ENCODE data around the gene SNRPB. TPM values are rescaled to one million over a fixed set of nuclear protein-coding genes. Genes with fewer than 3 reads are reported as not detected.

The SNRPB gene
- total and polyA plus RNA-seq, 2 of the 13 experiments (the other 11 are each of a cell fraction or from before 2014, with no cell fraction given): 473 to 844 TPM

- TF ChIP-seq, protein P1, sequence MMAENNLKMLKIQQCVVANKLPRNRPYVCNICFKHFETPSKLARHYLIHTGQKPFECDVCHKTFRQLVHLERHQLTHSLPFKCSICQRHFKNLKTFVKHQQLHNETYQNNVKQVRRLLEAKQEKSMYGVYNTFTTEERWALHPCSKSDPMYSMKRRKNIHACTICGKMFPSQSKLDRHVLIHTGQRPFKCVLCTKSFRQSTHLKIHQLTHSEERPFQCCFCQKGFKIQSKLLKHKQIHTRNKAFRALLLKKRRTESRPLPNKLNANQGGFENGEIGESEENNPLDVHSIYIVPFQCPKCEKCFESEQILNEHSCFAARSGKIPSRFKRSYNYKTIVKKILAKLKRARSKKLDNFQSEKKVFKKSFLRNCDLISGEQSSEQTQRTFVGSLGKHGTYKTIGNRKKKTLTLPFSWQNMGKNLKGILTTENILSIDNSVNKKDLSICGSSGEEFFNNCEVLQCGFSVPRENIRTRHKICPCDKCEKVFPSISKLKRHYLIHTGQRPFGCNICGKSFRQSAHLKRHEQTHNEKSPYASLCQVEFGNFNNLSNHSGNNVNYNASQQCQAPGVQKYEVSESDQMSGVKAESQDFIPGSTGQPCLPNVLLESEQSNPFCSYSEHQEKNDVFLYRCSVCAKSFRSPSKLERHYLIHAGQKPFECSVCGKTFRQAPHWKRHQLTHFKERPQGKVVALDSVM (CRISPR knock-in tag; IDR thresholded peaks at IDR 0.05): peak; percentile 96
- TF ChIP-seq, protein P2, sequence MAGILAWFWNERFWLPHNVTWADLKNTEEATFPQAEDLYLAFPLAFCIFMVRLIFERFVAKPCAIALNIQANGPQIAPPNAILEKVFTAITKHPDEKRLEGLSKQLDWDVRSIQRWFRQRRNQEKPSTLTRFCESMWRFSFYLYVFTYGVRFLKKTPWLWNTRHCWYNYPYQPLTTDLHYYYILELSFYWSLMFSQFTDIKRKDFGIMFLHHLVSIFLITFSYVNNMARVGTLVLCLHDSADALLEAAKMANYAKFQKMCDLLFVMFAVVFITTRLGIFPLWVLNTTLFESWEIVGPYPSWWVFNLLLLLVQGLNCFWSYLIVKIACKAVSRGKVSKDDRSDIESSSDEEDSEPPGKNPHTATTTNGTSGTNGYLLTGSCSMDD (CRISPR knock-in tag; IDR thresholded peaks at IDR 0.05): peak; percentile 85; the same call in 1 of the 2 replicates
- TF ChIP-seq GABPA (IDR thresholded peaks at IDR 0.05; ENCODE audit: low read depth, low read length): peak; percentile 98
- peak; percentile 100 for TF ChIP-seq GABPA (CRISPR knock-in tag; IDR thresholded peaks at IDR 0.05; ENCODE audit: low read depth)
- TF ChIP-seq SOX6 (IDR thresholded peaks at IDR 0.05): no peak
- TF ChIP-seq SOX6 (CRISPR knock-in tag; IDR thresholded peaks at IDR 0.05): peak; percentile 85
- peak; percentile 95 for TF ChIP-seq ZBTB38 (CRISPR knock-in tag; IDR thresholded peaks at IDR 0.05)
- TF ChIP-seq, protein P3, sequence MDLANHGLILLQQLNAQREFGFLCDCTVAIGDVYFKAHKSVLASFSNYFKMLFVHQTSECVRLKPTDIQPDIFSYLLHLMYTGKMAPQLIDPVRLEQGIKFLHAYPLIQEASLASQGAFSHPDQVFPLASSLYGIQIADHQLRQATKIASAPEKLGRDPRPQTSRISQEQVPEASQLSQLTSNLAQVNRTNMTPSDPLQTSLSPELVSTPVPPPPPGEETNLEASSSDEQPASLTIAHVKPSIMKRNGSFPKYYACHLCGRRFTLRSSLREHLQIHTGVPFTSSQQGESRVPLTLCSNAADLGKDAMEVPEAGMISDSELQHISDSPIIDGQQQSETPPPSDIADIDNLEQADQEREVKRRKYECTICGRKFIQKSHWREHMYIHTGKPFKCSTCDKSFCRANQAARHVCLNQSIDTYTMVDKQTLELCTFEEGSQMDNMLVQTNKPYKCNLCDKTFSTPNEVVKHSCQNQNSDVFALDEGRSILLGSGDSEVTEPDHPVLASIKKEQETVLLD (CRISPR knock-in tag; IDR thresholded peaks at IDR 0.05; ENCODE audit: low read depth): peak; percentile 95
- no peak; the same call in 1 of the 2 replicates for TF ChIP-seq ZNF292 (CRISPR knock-in tag; IDR thresholded peaks at IDR 0.05; ENCODE audit: borderline replicate concordance, low read depth)
- TF ChIP-seq ZNF326 (CRISPR knock-in tag; IDR thresholded peaks at IDR 0.05; ENCODE audit: borderline replicate concordance): no peak; the same call in 1 of the 2 replicates
- peak; percentile 97 for TF ChIP-seq ZNF30 (CRISPR knock-in tag; IDR thresholded peaks at IDR 0.05)
- no peak for TF ChIP-seq MBD4 (IDR thresholded peaks at IDR 0.05; ENCODE audit: borderline replicate concordance, low read length)
- no peak for TF ChIP-seq SRSF9 (IDR thresholded peaks at IDR 0.05; ENCODE audit: borderline replicate concordance, insufficient read depth, low read depth, low read length, poor library complexity, severe bottlenecking)
- TF ChIP-seq RORA (CRISPR knock-in tag; IDR thresholded peaks at IDR 0.05): peak; percentile 88; the same call in 1 of the 2 replicates
- TF ChIP-seq BCL6 (CRISPR knock-in tag; IDR thresholded peaks at IDR 0.05): peak; percentile 66
- TF ChIP-seq ZNF124 (CRISPR knock-in tag; IDR thresholded peaks at IDR 0.05): peak; percentile 98
- peak; percentile 99 for TF ChIP-seq ZNF431 (CRISPR knock-in tag; IDR thresholded peaks at IDR 0.05; ENCODE audit: borderline replicate concordance, low read depth)
- peak; percentile 92 for TF ChIP-seq ZNF577 (CRISPR knock-in tag; IDR thresholded peaks at IDR 0.05; ENCODE audit: borderline replicate concordance, low read depth)
- TF ChIP-seq POLR2AphosphoS5 (IDR thresholded peaks at IDR 0.05; ENCODE audit: low read depth, low read length): peak; percentile 100
- no peak for TF ChIP-seq ZNF496 (CRISPR knock-in tag; IDR thresholded peaks at IDR 0.05; ENCODE audit: insufficient replicate concordance)
- TF ChIP-seq ARNT (IDR thresholded peaks at IDR 0.05): no peak
- no peak for TF ChIP-seq NFIB (CRISPR knock-in tag; IDR thresholded peaks at IDR 0.05; ENCODE audit: borderline replicate concordance)
- peak; percentile 80 for TF ChIP-seq SRF (IDR thresholded peaks at IDR 0.05; ENCODE audit: low read depth, low read length)
- TF ChIP-seq HMG20A (CRISPR knock-in tag; IDR thresholded peaks at IDR 0.05; ENCODE audit: borderline replicate concordance): peak; percentile 58; the same call in 1 of the 2 replicates
- peak; percentile 75 for TF ChIP-seq SOX5 (CRISPR knock-in tag; IDR thresholded peaks at IDR 0.05; ENCODE audit: borderline replicate concordance)
- TF ChIP-seq ZNF33A (CRISPR knock-in tag; IDR thresholded peaks at IDR 0.05; ENCODE audit: borderline replicate concordance): peak; percentile 98; the same call in 1 of the 2 replicates
Observed at GRCh38 chr20:2470423-2471193, at the start of gene SNRPB (continued).
